GM10266 (cell line): ENCODE measurements around the gene TRPM3.

Source experiments
- DNase-seq: peaks from one replicate; pipeline ENCODE4 v3.0.0; 2012; ENCODE audit errors: extremely low spot score
- CTCF ChIP-seq: IDR thresholded peaks from 2 replicates; pipeline ENCODE4 v1.5.1; 2012; ENCODE audit warnings: mild to moderate bottlenecking, low read depth; ENCODE audit not compliant: control insufficient read depth, insufficient read depth; ENCODE audit errors: missing control alignments

TRPM3 gene

GRCh38 chr9:70609011-70609410 is 512.4 kb downstream of the TRPM3 start:
- no peak for TF ChIP-seq CTCF
- no peak for DNase-seq

GRCh38 chr9:70607926-70608325 is 513.5 kb downstream of the TRPM3 start:
- DNase-seq = no peak
- no peak for TF ChIP-seq CTCF

- no peak for TF ChIP-seq CTCF
Measured at GRCh38 chr9:70607329-70607728, 514.1 kb downstream of the TRPM3 start.

GRCh38 chr9:70603020-70603411 is 518.4 kb downstream of the TRPM3 start:
- no peak for DNase-seq
- TF ChIP-seq CTCF = no peak

More at GRCh38 chr9:70607329-70607728, 514.1 kb downstream of the TRPM3 start:
- DNase-seq = no peak

- TF ChIP-seq CTCF = peak; percentile 74
Measured at GRCh38 chr9:70602321-70603019, 519.0 kb downstream of the TRPM3 start.

GRCh38 chr9:70601000-70601951 is 520.1 kb downstream of the TRPM3 start:
- no peak for TF ChIP-seq CTCF
- no peak for DNase-seq

More at GRCh38 chr9:70602321-70603019, 519.0 kb downstream of the TRPM3 start:
- peak; percentile 42 for DNase-seq

GRCh38 chr9:70600506-70600905 is 520.9 kb downstream of the TRPM3 start:
- DNase-seq = no peak
- no peak for TF ChIP-seq CTCF
